Measurements from ENCODE around the gene DNMT1.
A peak's percentile ranks its signal among the peaks of the same experiment; 100 is the strongest.

Gene DNMT1

GRCh38 chr19:10230173-10230860 lies 35.6 kb upstream of the DNMT1 start:
- Histone ChIP-seq H3K27ac (ENCODE audit: low read depth, low read length) (peak overlapping the region; percentile 79), H3K9ac (ENCODE audit: low read depth, low read length) (peak overlapping the region; percentile 90), H3K27me3 (ENCODE audit: insufficient read depth, low read length) (no peaks in the 10 kb centered on the region), H3K4me1 (ENCODE audit: insufficient read depth, low read length) (peaks cover 8% of the 10 kb centered on the region), H3K36me3 (ENCODE audit: insufficient read depth, low read length) (no peaks in the 10 kb centered on the region), H3K4me3 (ENCODE audit: low read length) (peak overlapping the region; percentile 82), H3K9me3 (ENCODE audit: insufficient read depth, low read depth, low read length) (no peaks in the 10 kb centered on the region)
- 1% methylated on average over 69 of the region's 70 CpGs for WGBS

DNA sequence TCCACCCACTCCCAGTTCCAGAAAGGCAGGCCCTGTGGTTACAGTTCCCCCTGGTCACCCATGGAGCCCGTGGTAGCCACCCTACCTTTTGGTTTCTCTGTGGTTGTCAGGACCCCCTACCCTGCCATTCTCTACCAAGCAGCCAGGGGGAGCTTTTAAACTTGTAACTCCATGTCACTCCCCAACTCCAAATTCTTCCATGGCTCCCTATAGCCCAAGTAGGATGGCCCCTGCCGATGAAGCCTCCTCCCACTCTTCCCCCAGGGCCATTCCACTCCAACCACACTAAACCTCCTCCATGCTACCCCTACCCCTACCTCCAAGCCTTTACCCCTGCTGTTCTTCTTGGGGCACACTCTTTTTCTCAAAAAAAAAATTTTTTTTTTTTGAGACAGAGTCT lies 34.2 kb upstream of the DNMT1 start:
- Histone ChIP-seq H3K9me3 (ENCODE audit: insufficient read depth, low read depth, low read length) (no peaks in the 10 kb centered on the region), H3K9ac (ENCODE audit: low read depth, low read length) (no peak overlapping the region), H3K27ac (ENCODE audit: low read depth, low read length) (no peak overlapping the region), H3K36me3 (ENCODE audit: insufficient read depth, low read length) (peaks cover 5% of the 10 kb centered on the region; the same call in 1 of the 2 replicates), H3K4me3 (ENCODE audit: low read length) (no peak overlapping the region), H3K27me3 (ENCODE audit: insufficient read depth, low read length) (no peaks in the 10 kb centered on the region), H3K4me1 (ENCODE audit: insufficient read depth, low read length) (peaks cover 8% of the 10 kb centered on the region)
- whole genome bisulfite sequencing, result 75% methylated on average over 2 of the region's 2 CpGs

- H3K27ac ChIP-seq (ENCODE audit: low read depth, low read length), result no peak overlapping the region
- H3K4me3 ChIP-seq (ENCODE audit: low read length), result no peak overlapping the region
- 94% methylated on average over 5 of the region's 5 CpGs for WGBS
- H3K9me3 ChIP-seq (ENCODE audit: insufficient read depth, low read depth, low read length), result no peaks in the 10 kb centered on the region
- peaks cover 8% of the 10 kb centered on the region for H3K4me1 ChIP-seq (ENCODE audit: insufficient read depth, low read length)
- H3K27me3 ChIP-seq (ENCODE audit: insufficient read depth, low read length), result no peaks in the 10 kb centered on the region
- no peak overlapping the region for H3K9ac ChIP-seq (ENCODE audit: low read depth, low read length)
- H3K36me3 ChIP-seq (ENCODE audit: insufficient read depth, low read length), result peaks cover 9% of the 10 kb centered on the region; the same call in 1 of the 2 replicates
Measured at GRCh38 chr19:10228393-10228792, 33.6 kb upstream of the DNMT1 start.

GRCh38 chr19:10227026-10227971 lies 32.5 kb upstream of the DNMT1 start:
- Histone ChIP-seq H3K9ac (ENCODE audit: low read depth, low read length) (peak overlapping the region; percentile 9; the same call in 1 of the 2 replicates), H3K27me3 (ENCODE audit: insufficient read depth, low read length) (no peaks in the 10 kb centered on the region), H3K36me3 (ENCODE audit: insufficient read depth, low read length) (peaks cover 9% of the 10 kb centered on the region; the same call in 1 of the 2 replicates), H3K9me3 (ENCODE audit: insufficient read depth, low read depth, low read length) (no peaks in the 10 kb centered on the region), H3K27ac (ENCODE audit: low read depth, low read length) (no peak overlapping the region), H3K4me3 (ENCODE audit: low read length) (no peak overlapping the region), H3K4me1 (ENCODE audit: insufficient read depth, low read length) (peaks cover 8% of the 10 kb centered on the region)
- WGBS, result 85% methylated on average over 28 of the region's 28 CpGs

GRCh38 chr19:10226376-10227025 lies 31.7 kb upstream of the DNMT1 start:
- Histone ChIP-seq H3K27ac (ENCODE audit: low read depth, low read length) (no peak overlapping the region), H3K9ac (ENCODE audit: low read depth, low read length) (no peak overlapping the region), H3K36me3 (ENCODE audit: insufficient read depth, low read length) (peaks cover 9% of the 10 kb centered on the region; the same call in 1 of the 2 replicates), H3K9me3 (ENCODE audit: insufficient read depth, low read depth, low read length) (no peaks in the 10 kb centered on the region), H3K4me3 (ENCODE audit: low read length) (no peak overlapping the region), H3K27me3 (ENCODE audit: insufficient read depth, low read length) (no peaks in the 10 kb centered on the region), H3K4me1 (ENCODE audit: insufficient read depth, low read length) (peaks cover 6% of the 10 kb centered on the region)
- 65% methylated on average over 10 of the region's 13 CpGs for WGBS

- Histone ChIP-seq H3K9ac (ENCODE audit: low read depth, low read length) (no peak overlapping the region), H3K27ac (ENCODE audit: low read depth, low read length) (no peak overlapping the region), H3K9me3 (ENCODE audit: insufficient read depth, low read depth, low read length) (no peaks in the 10 kb centered on the region), H3K4me3 (ENCODE audit: low read length) (no peak overlapping the region), H3K4me1 (ENCODE audit: insufficient read depth, low read length) (peaks cover 5% of the 10 kb centered on the region), H3K36me3 (ENCODE audit: insufficient read depth, low read length) (peaks cover 9% of the 10 kb centered on the region; the same call in 1 of the 2 replicates), H3K27me3 (ENCODE audit: insufficient read depth, low read length) (no peaks in the 10 kb centered on the region)
- 92% methylated on average over 6 of the region's 6 CpGs for WGBS
Measured at GRCh38 chr19:10226021-10226375, 31.2 kb upstream of the DNMT1 start.

DNA sequence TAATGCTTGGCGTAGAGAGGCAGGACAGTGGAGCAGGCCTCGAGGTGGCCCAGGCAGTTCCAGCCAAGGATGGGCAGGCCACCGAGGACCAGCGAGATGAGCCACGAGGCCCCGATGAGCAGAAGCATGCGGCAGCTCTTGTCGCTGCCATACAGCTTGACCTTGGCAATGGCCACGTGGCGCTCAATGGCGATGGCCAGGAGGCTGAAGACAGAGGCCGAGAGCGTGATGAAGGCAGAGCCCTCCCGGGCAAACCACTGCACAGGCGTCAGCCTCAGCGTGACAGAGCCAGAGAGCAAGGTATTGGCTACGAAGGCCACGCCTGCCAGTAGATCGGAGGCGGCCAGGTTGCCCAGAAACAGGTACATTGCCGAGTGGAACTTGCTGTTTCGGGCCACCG lies 29.6 kb upstream of the DNMT1 start:
- Histone ChIP-seq H3K4me1 (ENCODE audit: insufficient read depth, low read length) (no peaks in the 10 kb centered on the region), H3K4me3 (ENCODE audit: low read length) (no peak overlapping the region), H3K9me3 (ENCODE audit: insufficient read depth, low read depth, low read length) (no peaks in the 10 kb centered on the region), H3K27ac (ENCODE audit: low read depth, low read length) (no peak overlapping the region), H3K36me3 (ENCODE audit: insufficient read depth, low read length) (peaks cover 9% of the 10 kb centered on the region; the same call in 1 of the 2 replicates), H3K27me3 (ENCODE audit: insufficient read depth, low read length) (no peaks in the 10 kb centered on the region), H3K9ac (ENCODE audit: low read depth, low read length) (no peak overlapping the region)
- WGBS, result 96% methylated on average over 23 of the region's 23 CpGs

DNA sequence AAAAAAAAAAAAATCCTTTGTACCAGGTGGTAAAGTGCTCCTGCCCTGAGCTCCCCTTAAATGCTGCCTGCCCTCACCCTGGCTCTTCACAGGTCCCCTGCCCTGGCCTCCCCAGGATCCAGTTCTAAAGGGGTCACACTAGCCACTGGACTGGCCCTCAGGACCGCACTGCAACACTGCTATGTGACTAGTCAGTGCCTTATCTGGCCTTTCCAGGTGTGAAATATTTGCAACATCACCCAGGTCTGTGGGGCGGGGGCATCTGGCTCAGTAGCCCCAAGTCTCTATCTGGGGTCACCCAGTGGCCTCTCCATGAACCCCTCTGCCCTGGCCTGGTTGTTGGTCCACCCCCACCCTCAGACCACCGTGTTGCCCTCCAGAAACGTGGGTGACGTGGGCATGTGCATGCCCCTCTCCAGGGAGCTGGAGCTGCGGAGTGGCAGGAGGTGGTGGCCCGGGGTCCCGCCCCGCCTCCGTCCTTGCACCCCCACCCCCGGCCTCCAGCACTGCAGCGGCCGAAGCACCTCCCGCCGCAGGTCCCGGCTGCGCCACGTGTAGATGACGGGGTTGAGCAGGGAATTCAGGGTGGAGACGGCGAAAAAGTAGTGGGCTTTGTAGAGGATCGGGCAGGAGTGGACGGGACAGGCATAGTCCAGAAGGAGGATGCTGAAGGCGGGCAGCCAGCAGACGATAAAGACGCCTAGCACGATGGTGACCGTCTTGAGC lies 28.9 kb upstream of the DNMT1 start:
- WGBS, result 95% methylated on average over 28 of the region's 28 CpGs
- Histone ChIP-seq H3K9ac (ENCODE audit: low read depth, low read length) (no peak overlapping the region), H3K27me3 (ENCODE audit: insufficient read depth, low read length) (no peaks in the 10 kb centered on the region)

DNA sequence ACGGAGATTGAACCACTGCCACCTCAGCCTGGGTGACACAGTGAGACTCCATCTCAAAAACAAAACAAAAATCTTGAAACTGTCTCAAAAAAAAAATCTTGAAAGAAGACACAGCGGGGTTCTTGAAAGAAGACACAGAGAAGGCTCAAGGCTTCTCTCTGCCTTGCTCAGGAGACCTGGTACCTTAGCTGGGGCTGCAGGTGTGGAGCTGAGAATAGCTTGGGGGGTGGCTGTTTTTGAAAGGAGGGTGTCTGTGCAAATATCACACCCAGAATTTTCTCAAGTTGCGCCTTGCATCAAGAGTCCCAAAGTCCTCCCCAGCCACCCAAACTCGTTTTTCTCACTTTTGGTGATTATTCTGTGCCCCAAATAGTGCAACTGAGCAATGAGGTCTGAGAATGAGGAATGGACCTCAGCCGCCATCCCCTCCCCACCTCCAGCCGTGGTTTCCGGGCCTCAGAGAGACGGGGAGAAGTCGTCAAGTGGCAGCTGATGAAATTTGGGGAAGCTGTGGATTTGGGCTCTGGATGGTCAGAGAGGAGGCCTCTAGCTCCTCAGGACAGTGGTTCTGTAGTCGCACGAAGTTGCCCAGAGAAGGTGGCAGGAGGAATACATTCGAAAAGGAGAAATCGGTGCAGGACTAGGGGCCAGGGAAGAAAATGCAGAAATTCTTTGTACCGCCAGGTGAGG lies 27.6 kb upstream of the DNMT1 start:
- H3K9ac ChIP-seq (ENCODE audit: low read depth, low read length), result no peak overlapping the region
- no peak overlapping the region for H3K27ac ChIP-seq (ENCODE audit: low read depth, low read length)
- no peaks in the 10 kb centered on the region for H3K9me3 ChIP-seq (ENCODE audit: insufficient read depth, low read depth, low read length)
- WGBS, result 93% methylated on average over 14 of the region's 14 CpGs
- no peak overlapping the region for H3K4me3 ChIP-seq (ENCODE audit: low read length)
- no peaks in the 10 kb centered on the region for H3K4me1 ChIP-seq (ENCODE audit: insufficient read depth, low read length)
- peaks cover 9% of the 10 kb centered on the region; the same call in 1 of the 2 replicates for H3K36me3 ChIP-seq (ENCODE audit: insufficient read depth, low read length)
- no peaks in the 10 kb centered on the region for H3K27me3 ChIP-seq (ENCODE audit: insufficient read depth, low read length)

More for the DNA sequence above, 28.9 kb upstream of the DNMT1 start:
- Histone ChIP-seq H3K4me1 (ENCODE audit: insufficient read depth, low read length) (no peaks in the 10 kb centered on the region), H3K9me3 (ENCODE audit: insufficient read depth, low read depth, low read length) (no peaks in the 10 kb centered on the region), H3K36me3 (ENCODE audit: insufficient read depth, low read length) (peaks cover 9% of the 10 kb centered on the region; the same call in 1 of the 2 replicates), H3K27ac (ENCODE audit: low read depth, low read length) (no peak overlapping the region), H3K4me3 (ENCODE audit: low read length) (no peak overlapping the region)

GRCh38 chr19:10220695-10221094 lies 25.9 kb upstream of the DNMT1 start:
- Histone ChIP-seq H3K27ac (ENCODE audit: low read depth, low read length) (no peak overlapping the region; the same call in 1 of the 2 replicates), H3K4me1 (ENCODE audit: insufficient read depth, low read length) (no peaks in the 10 kb centered on the region), H3K9ac (ENCODE audit: low read depth, low read length) (no peak overlapping the region), H3K27me3 (ENCODE audit: insufficient read depth, low read length) (no peaks in the 10 kb centered on the region), H3K9me3 (ENCODE audit: insufficient read depth, low read depth, low read length) (no peaks in the 10 kb centered on the region), H3K36me3 (ENCODE audit: insufficient read depth, low read length) (peaks cover 9% of the 10 kb centered on the region; the same call in 1 of the 2 replicates), H3K4me3 (ENCODE audit: low read length) (no peak overlapping the region)
- 96% methylated on average over 5 of the region's 7 CpGs for WGBS

Data from HUES64 (cell line).